ENCODE data around the gene WDR38.
"Not testable (repeated sequence)": the region's sequence is repeated elsewhere in the genome, so short reads cannot be mapped to it uniquely, and the experiment has no call there.

Gene WDR38

DNA sequence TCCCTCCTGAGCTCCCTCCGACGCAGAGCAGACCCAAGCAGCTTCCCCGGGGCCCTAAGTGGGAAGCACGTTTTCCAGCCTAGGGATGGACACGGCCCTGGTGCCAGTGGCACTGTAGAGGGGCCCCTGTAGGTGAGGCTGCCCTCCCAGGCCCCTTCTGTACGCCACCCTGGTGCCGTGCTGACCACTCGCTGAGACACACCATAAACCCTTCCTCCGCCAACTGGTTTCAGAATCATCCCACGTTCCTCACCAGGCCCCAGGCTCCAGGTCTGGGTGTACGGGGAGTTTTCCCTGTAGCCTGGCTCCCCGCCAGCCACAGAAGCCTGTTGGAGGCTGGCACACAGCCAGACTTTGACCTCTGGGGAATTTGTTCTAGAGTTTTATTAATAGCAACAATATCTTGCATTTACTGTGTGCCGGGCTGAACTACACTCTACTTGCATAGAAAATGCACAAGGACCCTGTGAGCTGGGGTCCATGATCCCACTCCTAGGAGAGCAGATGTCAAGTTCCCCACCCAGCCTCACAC, 18.2 kb upstream of the WDR38 start:
- no peak for DNase-seq

DNA sequence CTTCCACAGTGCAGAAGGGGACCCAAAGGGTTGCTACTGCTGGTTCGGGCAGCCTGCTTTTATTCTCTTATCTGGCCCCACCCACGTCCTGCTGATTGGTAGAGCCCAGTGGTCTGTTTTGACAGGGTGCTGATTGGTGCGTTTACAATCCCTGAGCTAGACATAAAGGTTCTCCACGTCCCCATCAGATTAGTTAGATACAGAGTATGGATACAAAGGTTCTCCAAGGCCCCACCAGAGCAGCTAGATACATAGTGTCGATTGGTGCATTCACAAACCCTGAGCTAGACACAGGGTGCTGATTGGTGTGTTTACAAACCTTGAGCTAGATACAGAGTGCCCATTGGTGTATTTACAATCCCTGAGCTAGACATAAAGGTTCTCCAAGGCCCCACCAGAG, 15.1 kb upstream of the WDR38 start:
- not testable (repeated sequence) for DNase-seq

DNA sequence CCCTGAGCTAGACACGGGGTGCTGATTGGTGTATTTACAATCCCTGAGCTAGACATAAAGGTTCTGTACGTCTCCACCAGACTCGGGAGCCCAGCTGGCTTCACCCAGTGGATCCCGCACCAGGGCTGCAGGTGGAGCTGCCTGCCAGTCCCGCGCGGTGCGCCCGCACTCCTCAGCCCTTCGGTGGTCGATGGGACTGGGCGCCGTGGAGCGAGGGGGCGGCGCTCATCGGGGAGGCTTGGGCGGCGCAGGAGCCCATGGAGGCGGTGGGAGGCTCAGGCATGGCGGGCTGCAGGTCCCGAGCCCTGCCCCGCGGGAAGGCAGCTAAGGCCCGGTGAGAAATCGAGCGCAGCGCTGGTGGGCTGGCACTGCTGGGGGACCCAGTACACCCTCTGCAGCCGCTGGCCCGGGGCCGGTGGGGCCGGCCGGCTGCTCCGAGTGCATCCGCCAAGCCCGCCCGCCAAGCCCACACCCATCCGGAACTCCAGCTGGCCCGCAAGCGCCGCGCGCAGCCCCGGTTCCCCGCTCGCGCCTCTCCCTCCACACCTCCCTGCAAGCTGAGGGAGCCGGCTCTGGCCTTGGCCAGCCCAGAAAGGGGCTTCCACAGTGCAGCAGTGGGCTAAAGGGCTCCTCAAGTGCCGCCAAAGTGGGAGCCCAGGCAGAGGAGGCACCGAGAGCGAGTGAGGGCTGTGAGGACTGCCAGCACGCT, 14.5 kb upstream of the WDR38 start:
- DNase-seq: not testable (repeated sequence)

DNA sequence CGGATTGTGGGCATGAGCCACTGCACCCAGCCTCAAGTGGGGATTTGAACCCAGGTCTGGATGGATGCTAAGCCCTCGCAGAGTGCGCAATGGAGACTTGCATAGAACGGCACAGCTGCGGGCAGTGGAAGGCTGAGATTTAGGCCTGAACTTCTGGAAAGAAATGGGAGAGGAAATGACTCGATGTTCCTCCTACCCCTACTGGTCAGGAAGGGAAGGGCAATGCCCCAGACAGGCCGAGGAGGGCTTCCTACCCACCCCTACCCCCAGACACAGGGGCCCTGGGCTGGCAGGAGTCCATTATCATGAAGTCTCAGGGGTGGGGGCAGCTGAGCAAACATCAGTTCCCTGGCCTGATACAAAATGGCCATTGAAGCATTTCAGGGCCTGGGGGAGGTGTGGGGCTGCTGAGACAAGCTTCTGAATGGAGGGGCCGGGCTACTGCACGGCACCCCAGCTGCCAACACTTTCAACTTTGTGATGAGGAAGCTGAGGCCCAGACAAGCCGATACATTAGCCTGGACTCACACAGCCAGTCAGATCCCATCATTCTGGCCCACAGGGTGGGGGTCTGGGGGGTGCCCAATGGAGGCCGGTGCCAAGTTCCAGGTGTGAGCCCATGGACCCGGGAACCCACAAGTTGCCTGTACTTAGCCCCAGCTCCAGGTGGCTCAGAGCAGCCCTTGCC, 13.5 kb upstream of the WDR38 start:
- no peak for DNase-seq

DNA sequence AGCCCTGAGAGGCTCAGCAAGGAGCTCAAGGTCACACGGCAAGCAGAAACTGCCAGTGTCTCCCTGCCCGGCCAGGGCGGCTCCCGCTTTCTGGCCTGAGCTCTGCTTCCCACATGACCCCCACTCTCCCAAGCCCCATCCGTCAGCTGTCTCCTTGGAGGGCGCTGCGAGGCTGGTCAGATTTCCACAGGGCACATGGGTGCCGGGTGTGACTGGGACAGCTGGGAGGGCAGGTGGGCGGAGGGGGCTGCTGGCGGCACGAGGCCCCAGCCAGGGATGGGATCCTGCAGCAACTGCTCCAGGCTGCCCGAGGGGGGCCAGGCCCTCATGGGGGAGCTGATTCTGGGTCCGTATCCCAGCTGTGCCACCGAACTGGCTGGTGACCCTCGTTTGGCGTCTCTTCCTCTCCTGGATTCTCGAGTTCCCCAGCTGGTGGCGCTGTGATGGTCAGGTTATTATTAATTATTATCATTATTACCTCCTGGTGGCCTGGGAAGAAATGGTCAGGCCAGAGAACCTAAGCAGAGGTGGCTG, 12.9 kb upstream of the WDR38 start:
- no peak for DNase-seq

DNA sequence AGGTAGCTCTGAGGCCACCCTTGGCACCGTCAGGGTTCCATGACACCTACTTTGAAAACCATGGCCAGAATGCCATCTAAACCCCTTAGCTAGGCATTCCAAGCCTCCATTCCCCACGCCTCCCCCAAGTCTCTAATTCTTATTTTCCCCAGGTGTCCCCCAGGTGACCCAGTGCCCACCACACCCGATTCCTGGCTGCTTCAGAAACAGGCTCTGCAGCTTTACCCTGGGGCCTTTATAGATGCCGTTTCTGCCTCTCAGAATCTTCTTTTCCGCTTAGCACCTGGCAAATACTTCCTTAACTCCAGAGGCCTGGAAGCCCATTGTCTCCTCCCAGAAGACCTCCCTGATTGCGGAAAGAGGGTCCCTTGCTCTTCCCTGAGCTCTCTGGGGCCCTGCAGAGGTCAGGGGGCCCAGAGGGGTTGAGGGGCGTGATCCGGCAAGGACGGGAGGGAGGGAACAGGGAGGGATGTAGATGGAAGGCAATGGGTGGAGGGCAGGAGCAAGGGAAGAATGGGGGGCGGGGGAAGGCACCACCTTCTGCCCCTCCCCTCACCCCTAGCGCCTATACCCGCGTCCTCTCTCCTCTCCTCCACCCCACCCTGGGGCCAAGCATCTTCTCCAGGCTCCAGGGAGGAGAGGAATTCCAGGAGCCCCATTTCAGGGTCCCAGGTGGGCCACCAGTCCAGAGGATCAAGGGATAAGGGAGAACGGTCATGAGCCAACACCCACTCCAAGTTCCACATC, 12.0 kb upstream of the WDR38 start:
- DNase-seq: no peak

DNA sequence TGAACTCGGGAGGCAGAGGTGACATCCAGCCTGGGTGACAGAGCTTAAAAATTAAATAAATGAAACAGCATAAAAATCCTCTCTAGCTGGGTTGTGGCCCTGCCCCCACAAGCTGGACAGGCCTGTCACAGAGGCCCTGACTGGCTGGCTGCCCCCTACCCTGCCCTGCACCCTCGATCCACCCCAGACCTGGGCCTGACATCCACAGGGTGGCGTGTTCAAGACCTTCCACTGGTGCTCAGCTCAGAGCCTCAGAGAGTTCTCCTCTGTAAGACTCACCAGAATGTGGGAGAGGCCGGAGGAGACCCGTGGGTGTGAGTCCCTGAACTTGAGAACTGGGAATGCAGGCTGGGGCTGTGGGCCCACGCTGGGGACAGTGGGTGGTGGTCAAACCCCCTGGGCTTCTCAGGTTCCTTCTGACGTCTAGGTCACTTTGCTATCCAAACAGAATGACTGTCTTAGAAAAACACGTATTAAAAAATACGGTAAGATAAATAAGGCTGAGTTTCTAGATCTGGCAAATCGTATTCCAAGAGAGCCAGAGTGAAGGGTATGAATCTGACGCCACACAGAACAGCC, 9.7 kb upstream of the WDR38 start:
- no peak for DNase-seq

DNA sequence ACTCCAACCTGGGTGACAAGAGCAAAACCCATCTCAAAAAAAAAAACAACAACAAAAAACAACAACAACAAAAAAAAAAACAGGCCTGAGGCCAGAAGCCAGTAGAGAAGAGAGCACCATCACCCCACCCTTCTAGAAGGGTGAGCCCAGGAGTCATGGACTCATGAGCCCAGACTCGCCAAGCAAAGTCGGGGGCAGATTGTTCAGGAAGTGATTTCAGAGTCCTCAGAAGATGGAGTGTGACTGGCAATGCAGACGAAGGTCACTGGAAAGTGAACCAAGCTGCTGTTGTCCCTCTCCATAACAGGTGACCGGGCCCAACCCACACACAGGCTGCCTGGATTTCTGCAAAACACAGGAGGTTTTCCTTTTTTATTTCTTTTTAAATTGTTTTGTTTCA, 9.0 kb upstream of the WDR38 start:
- DNase-seq: no peak

DNA sequence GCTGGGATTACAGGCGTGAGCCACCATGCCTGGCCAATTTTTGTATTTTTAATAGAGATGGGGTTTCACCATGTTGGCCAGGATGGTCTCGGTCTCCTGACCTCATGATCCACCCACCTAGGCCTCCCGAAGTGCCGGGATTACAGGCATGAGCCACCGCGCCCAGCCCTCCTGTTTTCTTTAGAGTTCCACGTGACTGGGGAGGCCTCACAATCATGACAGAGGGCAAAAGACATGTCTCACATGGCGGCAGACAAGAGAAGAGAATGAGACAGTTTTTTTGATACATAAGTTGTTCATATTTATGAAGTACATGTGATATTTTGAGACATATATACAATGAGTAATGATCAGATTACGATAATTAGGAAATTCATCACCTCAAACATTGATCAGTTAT, 6.8 kb upstream of the WDR38 start:
- not testable (repeated sequence) for DNase-seq

DNA sequence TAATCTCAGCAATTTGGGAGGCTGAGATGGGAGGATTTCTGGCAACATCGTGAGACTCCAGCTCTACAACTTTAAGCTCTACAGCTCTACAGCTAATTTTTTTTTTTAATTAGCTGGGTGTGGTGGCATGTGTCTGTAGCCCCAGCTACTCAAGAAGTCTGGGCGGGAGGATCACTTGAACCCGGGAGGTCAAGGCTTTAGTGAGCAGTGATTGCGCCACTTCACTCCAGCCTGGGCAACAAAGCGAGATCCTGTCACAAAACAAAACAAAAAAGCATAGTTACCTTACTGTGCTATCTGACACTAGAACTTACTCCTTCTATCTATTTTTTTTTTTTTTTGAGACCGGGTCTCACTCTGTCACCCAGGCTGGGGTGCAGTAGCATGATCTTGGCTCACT, 6.3 kb upstream of the WDR38 start:
- DNase-seq: no peak

DNA sequence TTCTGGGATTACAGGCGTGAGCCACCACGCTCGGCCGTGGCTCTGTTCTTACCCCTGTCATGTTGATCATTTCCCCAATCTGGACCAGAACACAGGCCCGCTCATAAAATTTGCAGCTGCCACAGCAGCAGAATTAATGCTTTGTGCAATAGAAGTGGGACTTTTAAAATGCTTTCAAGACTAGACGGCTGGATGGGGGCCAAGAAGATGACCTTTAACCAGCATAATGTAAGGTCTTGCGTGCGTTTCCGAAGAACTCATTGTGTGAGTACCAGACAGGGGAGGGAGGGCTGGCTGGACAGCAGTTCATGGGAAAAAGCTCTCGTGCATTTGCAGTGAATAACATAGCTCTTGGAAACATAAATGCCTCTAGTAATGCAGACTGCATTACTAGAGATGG, 3.5 kb upstream of the WDR38 start:
- DNase-seq: no peak

DNA sequence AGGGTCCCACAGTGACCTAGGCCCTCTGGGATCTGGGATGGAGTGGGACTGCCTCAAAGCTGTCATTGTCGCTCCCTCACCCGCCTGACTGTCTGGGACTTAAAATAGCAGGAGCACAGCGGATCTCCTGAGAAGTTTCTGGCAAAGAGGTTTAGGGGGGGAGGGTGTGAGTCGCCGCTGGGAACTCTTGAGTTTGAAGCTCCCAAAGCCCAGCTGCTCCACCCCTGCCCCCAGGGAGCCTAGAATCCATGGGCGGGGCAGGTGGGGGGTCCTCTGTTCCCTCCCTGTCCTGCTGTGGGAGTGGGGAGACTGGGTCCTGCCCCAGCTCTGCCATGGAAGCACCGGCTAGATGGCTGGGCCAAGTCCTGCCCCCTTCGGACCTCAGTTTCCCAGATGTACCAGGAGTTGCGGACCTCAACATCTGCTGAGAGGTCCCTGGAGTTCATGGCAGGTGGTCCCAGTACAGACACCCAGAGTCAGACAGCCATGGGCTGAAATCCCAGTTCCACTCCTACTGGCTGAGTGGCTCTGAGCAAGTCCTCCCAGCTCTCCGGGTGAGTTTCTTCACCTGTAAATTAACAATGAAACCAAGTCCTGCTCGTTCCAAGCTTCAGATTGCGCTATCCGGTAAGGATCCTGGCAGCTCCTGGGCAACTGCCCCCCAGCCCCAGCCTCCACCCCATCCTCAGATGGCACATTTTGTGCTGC, 985 bp upstream of the WDR38 start:
- no peak for DNase-seq

DNA sequence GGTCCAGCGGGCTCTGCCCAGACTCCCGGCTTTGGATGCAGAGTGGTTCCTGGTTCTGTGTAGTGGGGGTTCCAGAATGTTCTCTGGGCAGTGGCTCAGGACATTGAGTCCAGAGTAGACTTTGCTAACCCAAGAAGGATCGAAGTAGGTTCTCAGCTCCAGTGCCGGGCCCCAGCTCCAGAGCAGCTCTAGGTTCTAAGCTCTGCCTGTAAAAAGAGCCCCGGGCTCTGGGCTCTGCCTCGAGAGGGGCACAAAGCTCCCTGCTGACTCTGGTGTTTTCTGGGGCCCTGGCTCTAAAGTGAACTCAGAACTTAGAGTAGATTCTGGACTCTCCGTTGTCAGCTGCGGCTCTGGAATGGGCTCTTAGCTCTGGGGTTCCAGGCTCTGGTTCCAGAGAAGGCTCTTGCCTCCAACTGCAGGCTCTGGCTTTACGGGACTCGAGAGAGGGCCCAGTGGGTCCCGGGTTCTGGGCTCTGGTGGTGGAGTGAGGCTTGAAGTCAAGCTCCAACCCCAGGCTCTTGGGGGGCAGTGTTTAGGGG, 414 bp downstream of the WDR38 start:
- no peak for DNase-seq

DNA sequence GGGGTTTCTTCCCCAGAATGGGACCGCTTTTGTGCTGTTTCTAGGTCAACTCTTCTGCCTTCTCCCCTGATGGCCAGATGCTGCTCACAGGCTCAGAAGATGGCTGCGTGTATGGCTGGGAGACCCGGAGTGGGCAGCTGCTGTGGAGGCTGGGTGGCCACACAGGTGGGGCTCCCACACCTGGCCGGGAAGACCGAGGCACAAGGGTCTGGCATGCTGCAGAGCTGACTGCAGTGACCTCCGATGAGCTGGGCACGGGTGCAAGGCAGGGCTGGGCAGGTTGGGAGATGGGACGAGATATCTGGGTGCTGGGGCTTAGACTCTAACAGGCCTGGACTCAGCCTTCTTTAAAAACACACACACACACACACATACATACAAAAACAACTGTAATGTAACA, 901 bp downstream of the WDR38 start:
- no peak for DNase-seq

DNA sequence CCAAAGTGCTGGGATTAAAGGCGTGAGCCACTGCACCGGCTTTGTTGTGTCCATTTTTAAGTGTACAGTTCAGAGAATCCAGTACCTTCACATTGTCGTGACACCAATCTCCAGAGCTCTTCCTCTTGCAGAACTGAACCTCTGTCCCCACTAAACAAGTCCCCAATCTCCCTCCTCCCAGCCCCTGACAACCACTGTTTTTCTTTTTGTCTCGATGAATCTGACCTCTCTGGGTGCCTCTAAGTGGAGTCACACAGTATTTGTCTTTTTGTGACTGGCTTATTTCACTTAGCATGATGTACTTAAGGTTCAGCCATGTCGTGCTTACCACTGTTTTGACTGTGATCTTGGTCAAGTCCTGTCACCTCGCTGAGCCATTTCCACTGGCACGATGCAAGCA, 1.6 kb downstream of the WDR38 start:
- DNase-seq: no peak

DNA sequence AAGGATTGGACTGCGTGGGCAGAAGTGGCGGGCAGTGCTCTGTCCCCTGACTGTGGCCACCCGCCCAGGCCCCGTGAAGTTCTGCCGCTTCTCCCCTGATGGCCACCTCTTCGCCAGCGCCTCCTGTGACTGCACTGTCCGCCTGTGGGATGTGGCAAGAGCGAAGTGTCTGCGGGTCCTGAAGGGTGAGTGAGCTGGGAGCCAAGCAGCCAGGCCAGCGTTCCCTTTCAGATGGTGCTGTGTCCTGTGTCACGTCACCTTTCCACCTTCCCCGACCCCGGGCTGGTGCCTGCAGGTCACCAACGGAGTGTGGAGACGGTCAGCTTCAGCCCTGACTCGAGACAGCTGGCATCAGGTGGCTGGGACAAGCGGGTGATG, 2.3 kb downstream of the WDR38 start:
- DNase-seq: no peak

DNA sequence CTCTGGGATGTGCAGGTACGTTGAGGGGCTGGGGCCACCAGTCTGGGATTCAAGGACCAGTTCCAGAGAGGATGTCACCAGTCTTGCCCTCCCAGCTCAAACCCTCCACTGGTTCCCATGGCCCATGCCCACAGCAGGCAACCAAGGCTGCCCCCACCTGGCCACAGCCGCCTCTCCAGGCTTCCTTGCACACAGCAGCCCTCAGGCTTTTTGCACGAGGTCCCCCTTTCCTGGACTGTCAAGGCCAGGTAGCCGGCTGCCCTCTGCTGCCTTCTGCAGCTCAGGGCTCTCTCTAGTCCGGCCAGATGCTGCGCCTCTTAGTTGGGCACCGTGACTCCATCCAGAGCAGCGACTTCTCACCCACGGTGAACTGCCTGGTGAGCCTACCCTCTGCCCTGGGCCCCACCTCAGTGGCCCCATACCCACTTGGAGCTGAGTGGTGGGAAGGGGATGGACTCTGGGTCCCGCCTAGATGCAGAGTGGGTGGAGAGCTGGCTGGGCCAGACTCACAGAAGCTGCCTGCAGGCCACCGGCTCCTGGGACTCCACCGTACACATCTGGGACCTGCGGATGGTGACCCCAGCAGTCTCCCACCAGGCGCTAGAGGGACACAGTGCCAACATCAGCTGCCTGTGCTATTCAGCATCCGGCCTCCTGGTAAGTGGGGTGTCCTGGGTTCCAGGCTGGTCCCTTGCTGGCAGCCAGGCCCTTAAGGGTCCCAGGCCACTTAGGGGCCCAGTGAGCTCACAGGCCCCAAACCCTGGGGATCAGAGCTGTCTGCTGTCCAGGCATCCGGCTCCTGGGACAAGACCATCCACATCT, 2.9 kb downstream of the WDR38 start:
- DNase-seq: no peak

DNA sequence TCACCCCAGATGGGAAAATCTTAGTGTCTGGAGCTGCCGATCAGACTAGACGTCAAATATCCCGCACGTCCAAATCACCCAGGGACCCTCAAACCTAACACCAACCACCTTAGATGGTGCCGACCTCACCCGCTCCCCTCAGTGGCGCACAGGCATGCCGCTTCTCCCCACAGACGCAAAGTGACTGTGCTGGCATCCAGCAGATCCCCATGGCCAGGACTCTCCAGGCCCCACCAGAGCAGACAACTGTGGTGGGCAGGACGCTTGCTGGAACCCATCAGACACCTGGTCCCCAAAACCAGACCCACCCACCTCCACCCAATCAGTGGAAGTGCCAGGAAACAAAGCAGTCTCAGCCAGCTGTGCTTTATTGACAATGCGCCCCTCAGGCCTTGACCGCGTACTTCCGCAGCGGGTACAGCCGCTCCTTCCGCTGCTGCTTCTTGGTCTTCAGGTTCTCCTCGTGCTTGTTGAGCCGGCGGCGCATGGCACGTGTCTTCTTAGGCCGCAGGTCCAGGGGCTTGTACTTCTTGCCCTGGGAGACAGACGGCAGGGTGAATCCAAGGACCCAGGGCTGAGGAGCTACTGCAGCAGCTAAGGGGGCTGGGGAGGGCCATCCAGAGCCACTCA, 4.4 kb downstream of the WDR38 start:
- DNase-seq: no peak

DNA sequence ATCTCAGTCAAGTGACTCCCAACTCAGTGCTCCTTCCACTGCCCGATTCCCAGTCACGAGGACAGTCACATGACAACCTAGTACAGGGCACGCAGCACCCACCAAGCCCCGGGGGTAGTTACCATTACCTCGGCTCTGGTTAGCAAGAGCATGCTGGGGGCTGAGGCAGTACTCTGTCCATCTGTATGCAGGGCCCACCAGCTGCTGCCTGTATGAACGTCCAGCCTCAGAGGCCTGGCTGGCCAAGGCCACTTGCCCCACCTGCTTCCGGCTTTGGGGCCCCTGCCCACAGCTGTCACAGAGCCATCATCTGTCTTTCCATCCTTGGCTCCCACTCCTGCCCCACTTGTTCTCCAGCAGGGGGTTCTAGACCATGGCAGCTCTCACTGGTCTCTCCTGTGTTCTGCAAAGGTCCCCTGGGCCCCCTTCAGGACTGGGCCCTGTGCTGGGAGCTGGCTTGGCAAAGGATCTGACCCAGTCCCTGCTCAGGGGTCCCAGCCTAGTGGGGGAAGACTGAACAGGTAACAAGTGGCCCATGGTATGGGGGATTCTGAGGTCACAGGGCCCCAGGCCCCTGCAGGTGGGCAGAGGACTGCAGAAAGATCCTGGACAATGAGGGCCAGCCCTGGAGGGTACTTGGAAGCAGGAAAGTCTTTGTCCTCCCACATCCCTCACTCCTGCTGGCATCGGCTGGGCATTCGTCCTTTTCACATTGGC, 5.2 kb downstream of the WDR38 start:
- no peak for DNase-seq
